GM12892 (cell line): ENCODE data around the gene FUCA2.

Experiments used
- POLR2A ChIP-seq: IDR thresholded peaks from 2 replicates; pipeline ENCODE4 v1.6.1; 2011; ENCODE audit warnings: low read depth, low read length, control low read depth
- POLR2AphosphoS5 ChIP-seq: IDR thresholded peaks from 2 replicates; pipeline ENCODE4 v1.6.1; 2011; ENCODE audit warnings: low read depth, low read length, control low read depth

GRCh38 chr6:143561105-143561704 lies 49.7 kb upstream of the FUCA2 start:
- TF ChIP-seq POLR2AphosphoS5 (no peak), POLR2A (no peak)
